Raji (cell line): Measurements from ENCODE around the gene NOL12.

Experiments
- POLR2A ChIP-seq: IDR thresholded peaks from 2 replicates; pipeline ENCODE4 v1.6.1; 2011; ENCODE audit warnings: low read depth, low read length, control low read depth; ENCODE audit not compliant: insufficient read depth

NOL12 gene

DNA sequence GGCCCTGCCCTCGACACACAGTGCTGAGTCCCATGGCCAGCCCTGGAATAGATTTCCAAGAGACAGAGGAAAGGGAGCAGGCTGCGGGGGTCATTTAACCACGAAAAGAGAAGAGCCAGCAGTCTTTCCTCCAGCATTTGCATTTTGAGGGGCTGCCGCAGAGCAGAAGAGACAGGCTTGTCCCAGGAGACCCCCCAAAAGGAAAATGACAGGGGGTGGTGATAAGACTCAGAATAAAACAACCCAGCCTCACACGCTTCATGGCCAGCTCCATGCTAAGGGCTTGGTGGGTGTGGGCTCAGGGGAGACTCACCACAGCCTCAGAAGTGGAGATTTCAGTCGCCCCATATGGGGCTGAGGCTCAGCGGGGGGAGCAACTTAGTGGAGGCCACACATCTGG is 27.6 kb downstream of the NOL12 start:
- no peak for TF ChIP-seq POLR2A

GRCh38 chr22:37714634-37715033 is 28.5 kb downstream of the NOL12 start:
- TF ChIP-seq POLR2A: no peak

GRCh38 chr22:37715760-37716159 is 29.6 kb downstream of the NOL12 start:
- TF ChIP-seq POLR2A: no peak

GRCh38 chr22:37716708-37717107 is 30.6 kb downstream of the NOL12 start:
- TF ChIP-seq POLR2A: no peak

GRCh38 chr22:37725551-37726240 is 39.6 kb downstream of the NOL12 start:
- TF ChIP-seq POLR2A: no peak

DNA sequence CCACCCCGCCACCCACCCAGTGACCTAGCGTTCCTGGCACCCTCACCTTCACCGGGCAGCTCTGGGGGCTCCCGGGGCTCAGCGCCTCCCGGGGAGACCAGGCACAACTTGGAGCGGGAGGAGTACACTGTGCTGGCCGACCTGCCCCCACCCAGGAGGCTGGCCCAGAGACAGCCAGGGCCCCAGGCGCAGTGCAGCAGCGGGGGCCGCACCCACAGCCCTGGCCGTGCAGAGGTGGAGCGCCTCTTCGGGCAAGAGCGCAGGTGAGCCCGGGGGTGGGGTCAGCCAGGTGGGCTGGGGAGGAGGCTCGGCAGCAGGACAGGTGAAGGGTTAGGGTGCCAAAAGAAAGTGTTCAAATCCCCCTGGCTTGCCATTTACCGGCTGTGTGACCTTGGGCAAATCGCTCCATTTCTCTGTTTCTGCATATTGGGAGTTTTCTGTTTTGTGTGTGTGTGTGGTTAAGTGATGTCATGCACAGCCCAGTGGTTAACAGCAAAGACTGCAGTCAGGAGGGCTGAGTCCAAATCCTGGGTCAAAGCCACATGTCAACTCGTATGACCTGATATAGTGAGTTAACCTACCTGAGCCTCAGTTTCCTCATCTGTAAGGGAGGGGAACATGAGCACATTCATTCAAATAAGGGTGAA is 40.2 kb downstream of the NOL12 start:
- no peak for TF ChIP-seq POLR2A

DNA sequence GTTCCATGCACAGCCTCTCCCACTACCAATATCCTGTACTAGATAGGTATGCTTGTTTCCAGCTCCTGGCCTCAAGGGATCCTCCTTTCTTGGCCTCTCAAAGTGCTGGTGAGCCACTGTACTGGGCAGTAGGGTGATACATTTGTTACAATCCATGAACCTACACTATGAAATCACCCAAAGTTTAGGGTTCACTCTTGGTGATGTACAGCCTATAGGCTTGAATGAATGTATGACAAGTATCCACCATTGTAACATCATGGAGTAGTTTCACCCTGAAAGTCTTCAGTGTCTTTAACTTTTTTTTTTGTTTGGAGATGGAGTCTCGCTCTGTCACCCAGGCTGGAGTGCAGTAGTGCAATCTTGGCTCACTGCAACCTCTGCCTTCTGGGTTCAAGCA is 42.5 kb downstream of the NOL12 start:
- TF ChIP-seq POLR2A: no peak

DNA sequence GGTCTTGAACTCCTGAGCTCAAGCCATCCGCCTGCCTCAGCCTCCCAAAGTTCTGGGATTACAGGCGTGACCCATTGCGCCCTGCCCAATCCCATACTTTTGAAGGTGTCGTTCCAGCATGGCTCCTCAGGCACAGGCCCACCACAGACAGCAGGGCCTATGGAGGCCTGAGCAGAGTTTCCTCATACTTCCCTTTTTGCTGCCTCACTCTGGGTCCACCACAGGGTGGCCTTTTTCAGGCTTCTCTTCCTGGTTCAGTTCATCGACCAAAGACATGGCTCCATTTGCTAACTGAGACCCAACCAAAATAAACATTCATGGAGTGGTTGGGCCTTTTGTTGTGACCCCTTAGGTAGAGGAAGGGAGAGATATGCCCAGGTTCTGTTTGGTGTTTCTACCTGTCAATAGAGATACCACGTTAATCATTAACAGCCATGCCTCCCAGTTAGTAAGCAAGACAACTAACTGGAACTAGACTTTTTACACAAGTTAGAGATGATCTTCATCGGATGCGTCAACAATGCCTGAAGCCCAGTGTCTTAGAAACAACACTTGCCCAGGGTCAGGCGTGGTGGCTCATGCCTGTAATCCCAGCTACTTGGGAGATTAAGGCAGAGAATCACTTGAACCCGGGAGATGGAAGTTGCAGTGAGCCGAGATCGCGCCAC is 45.8 kb downstream of the NOL12 start:
- TF ChIP-seq POLR2A: no peak

DNA sequence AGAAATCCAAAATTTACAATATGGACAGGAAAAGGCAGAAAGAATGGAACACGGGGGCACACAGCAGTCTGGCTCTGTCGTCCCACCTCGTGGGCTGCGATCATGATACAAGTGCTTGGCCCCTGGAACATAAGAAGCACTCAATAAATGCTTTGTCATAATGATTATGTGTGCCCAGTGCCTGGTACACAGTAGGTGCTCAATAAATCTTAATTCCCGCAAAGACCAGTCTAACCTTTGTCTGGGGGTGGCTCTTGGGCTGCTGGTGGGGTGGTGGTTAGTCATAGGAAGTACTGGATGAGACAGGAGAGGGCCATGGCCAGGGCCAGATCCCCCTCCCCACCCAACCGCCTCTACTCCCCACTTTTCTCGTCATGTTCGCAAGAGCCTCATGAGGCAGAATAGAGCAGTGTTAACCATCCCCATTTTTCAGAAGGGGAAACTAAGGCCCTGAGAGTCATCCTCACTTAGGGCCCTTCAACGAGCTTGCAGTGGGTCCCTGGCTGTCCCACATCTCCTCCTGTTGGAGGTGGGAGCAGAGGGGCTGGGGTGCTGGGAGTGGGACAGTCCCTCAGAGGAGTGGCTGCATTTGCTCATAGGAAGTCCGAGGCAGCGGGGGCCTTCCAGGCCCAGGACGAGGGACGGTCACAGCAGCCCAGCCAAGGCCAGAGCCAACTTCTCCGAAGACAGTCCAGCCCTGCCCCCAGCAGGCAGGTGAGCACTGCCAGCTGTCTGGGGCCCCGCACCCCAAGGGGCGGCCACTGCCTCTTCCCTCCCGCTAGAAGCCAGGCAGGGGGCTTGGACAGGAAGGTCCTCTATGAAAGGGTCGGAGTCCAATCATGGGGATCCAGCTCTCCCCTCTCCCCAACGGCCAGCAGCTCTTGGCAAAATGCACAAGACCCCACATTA is 46.8 kb downstream of the NOL12 start:
- no peak for TF ChIP-seq POLR2A

GRCh38 chr22:37733625-37734401 is 47.7 kb downstream of the NOL12 start:
- no peak for TF ChIP-seq POLR2A

DNA sequence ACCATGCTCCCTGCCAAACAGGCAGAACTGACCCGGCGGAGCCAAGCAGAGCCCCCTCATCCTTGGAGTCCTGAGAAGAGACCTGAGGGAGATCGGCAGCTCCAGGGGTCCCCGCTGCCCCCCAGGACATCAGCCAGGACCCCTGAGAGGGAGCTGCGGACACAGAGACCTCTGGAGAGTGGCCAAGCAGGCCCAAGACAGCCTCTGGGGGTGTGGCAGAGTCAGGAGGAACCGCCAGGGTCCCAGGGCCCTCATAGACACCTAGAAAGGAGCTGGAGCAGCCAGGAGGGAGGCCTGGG is 48.2 kb downstream of the NOL12 start:
- TF ChIP-seq POLR2A: no peak

GRCh38 chr22:37734964-37735451 is 48.9 kb downstream of the NOL12 start:
- no peak for TF ChIP-seq POLR2A

DNA sequence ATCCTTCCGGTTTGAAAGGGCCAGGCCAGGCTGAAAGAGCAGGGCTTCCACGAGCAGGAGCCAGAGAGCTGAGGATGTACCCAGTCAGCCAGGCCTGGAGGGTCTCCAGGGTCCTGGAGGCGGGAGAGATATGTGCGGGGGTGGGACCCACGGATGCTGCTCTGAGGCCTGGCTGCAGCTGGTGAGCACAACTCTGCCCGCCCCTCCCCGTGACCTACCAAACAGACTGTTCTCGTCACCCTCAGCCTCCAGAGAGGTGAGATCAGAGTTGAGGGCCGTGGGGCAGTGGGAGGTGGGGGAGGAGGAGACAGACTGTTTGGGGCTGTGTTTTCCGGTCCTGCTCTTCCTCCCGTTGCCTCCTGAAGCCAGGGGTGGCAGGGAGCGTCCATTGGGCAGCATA is 52.9 kb downstream of the NOL12 start:
- no peak for TF ChIP-seq POLR2A

DNA sequence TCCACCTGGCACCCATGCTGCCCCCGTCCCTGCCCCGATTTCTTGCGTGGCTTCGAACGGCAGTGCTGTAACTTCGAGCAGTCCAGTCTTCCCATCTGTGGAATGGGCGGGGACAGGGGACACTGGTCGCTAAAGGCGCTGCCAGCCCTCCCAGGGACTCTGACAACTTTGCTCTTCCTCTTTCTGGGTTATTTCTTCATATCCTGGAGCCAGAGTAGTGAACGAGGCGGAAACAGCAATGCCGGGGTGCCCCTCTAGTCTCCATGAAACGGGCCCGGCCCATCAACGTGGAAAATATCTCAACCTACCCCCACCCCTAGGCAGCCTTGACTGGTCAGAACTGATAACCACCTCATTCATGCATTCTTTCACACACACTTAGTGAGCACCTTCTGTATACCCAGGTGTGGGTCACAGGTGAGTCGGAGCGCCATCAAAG is 53.5 kb downstream of the NOL12 start:
- no peak for TF ChIP-seq POLR2A
